Neuron (in vitro differentiated cells): ENCODE measurements around the gene PLEKHM3.

Experiments
- H2AFZ ChIP-seq: one replicate; pipeline ENCODE4 v1.6.1; 2013; ENCODE audit warnings: low read depth, mild to moderate bottlenecking, inconsistent platforms, low read length, moderate library complexity
- H3K27me3 ChIP-seq: one replicate; pipeline ENCODE4 v1.6.1; 2013; ENCODE audit warnings: low read length; ENCODE audit not compliant: insufficient read depth
- H3K36me3 ChIP-seq: one replicate; pipeline ENCODE4 v1.6.1; 2013; ENCODE audit warnings: low read length; ENCODE audit not compliant: insufficient read depth
- H3K4me1 ChIP-seq: one replicate; pipeline ENCODE4 v1.6.1; 2013; ENCODE audit warnings: low read length; ENCODE audit not compliant: insufficient read depth
- H3K4me3 ChIP-seq: 2 replicates; pipeline ENCODE4 v1.5.1; 2013; ENCODE audit warnings: mild to moderate bottlenecking, low read length, moderate library complexity
- H3K9me3 ChIP-seq: one replicate; pipeline ENCODE4 v1.6.1; 2013; ENCODE audit warnings: low read length

Gene PLEKHM3

GRCh38 chr2:207930747-207931146 lies 94.6 kb downstream of the PLEKHM3 start:
- Histone ChIP-seq H2AFZ (no peak overlapping the region), H3K9me3 (no peaks in the 10 kb centered on the region), H3K4me3 (no peak overlapping the region), H3K4me1 (no peaks in the 10 kb centered on the region), H3K36me3 (peaks cover 2% of the 10 kb centered on the region), H3K27me3 (no peaks in the 10 kb centered on the region)

- Histone ChIP-seq H3K4me1 (no peaks in the 10 kb centered on the region), H3K27me3 (no peaks in the 10 kb centered on the region), H3K36me3 (peaks cover 2% of the 10 kb centered on the region), H3K4me3 (no peak overlapping the region), H3K9me3 (no peaks in the 10 kb centered on the region), H2AFZ (no peak overlapping the region)
Observed at GRCh38 chr2:207929923-207930322, 95.4 kb downstream of the PLEKHM3 start.

GRCh38 chr2:207928079-207928478 lies 97.2 kb downstream of the PLEKHM3 start:
- H3K4me1 ChIP-seq, result no peaks in the 10 kb centered on the region
- H3K36me3 ChIP-seq, result peaks cover 2% of the 10 kb centered on the region
- H2AFZ ChIP-seq, result no peak overlapping the region
- no peak overlapping the region for H3K4me3 ChIP-seq
- no peaks in the 10 kb centered on the region for H3K27me3 ChIP-seq
- H3K9me3 ChIP-seq, result no peaks in the 10 kb centered on the region

- H3K4me3 ChIP-seq, result no peak overlapping the region
- H3K36me3 ChIP-seq, result peaks cover 2% of the 10 kb centered on the region
- no peaks in the 10 kb centered on the region for H3K27me3 ChIP-seq
- no peaks in the 10 kb centered on the region for H3K4me1 ChIP-seq
- no peak overlapping the region for H2AFZ ChIP-seq
- no peaks in the 10 kb centered on the region for H3K9me3 ChIP-seq
Observed at GRCh38 chr2:207926989-207927300, 98.4 kb downstream of the PLEKHM3 start.

- no peaks in the 10 kb centered on the region for H3K27me3 ChIP-seq
- peaks cover 3% of the 10 kb centered on the region for H3K4me1 ChIP-seq
- H3K4me3 ChIP-seq, result no peak overlapping the region
- no peaks in the 10 kb centered on the region for H3K36me3 ChIP-seq
- no peak overlapping the region for H2AFZ ChIP-seq
- H3K9me3 ChIP-seq, result no peaks in the 10 kb centered on the region
Observed at GRCh38 chr2:207926133-207926988, 99.0 kb downstream of the PLEKHM3 start.

- Histone ChIP-seq H3K9me3 (no peaks in the 10 kb centered on the region), H2AFZ (no peak overlapping the region), H3K4me3 (no peak overlapping the region), H3K4me1 (peaks cover 3% of the 10 kb centered on the region), H3K36me3 (no peaks in the 10 kb centered on the region), H3K27me3 (no peaks in the 10 kb centered on the region)
Observed at GRCh38 chr2:207925601-207926000, 99.7 kb downstream of the PLEKHM3 start.

- H3K36me3 ChIP-seq, result no peaks in the 10 kb centered on the region
- H2AFZ ChIP-seq, result no peak overlapping the region
- no peaks in the 10 kb centered on the region for H3K27me3 ChIP-seq
- peaks cover 3% of the 10 kb centered on the region for H3K4me1 ChIP-seq
- no peak overlapping the region for H3K4me3 ChIP-seq
- H3K9me3 ChIP-seq, result no peaks in the 10 kb centered on the region
Observed at GRCh38 chr2:207921606-207922005, 103.7 kb downstream of the PLEKHM3 start.

GRCh38 chr2:207920721-207921120 lies 104.6 kb downstream of the PLEKHM3 start:
- Histone ChIP-seq H3K27me3 (no peaks in the 10 kb centered on the region), H3K9me3 (no peaks in the 10 kb centered on the region), H3K36me3 (no peaks in the 10 kb centered on the region), H3K4me3 (no peak overlapping the region), H2AFZ (no peak overlapping the region), H3K4me1 (peaks cover 3% of the 10 kb centered on the region)

GRCh38 chr2:207920321-207920720 lies 105.0 kb downstream of the PLEKHM3 start:
- no peak overlapping the region for H2AFZ ChIP-seq
- no peaks in the 10 kb centered on the region for H3K9me3 ChIP-seq
- H3K4me3 ChIP-seq, result no peak overlapping the region
- H3K27me3 ChIP-seq, result no peaks in the 10 kb centered on the region
- H3K4me1 ChIP-seq, result peaks cover 3% of the 10 kb centered on the region
- H3K36me3 ChIP-seq, result no peaks in the 10 kb centered on the region

- no peak overlapping the region for H3K4me3 ChIP-seq
- H3K4me1 ChIP-seq, result peaks cover 3% of the 10 kb centered on the region
- no peaks in the 10 kb centered on the region for H3K9me3 ChIP-seq
- H3K36me3 ChIP-seq, result no peaks in the 10 kb centered on the region
- H2AFZ ChIP-seq, result no peak overlapping the region
- H3K27me3 ChIP-seq, result no peaks in the 10 kb centered on the region
Observed at GRCh38 chr2:207919164-207919919, 106.0 kb downstream of the PLEKHM3 start.

- no peaks in the 10 kb centered on the region for H3K27me3 ChIP-seq
- no peak overlapping the region for H2AFZ ChIP-seq
- no peaks in the 10 kb centered on the region for H3K36me3 ChIP-seq
- H3K4me1 ChIP-seq, result no peaks in the 10 kb centered on the region
- no peak overlapping the region for H3K4me3 ChIP-seq
- H3K9me3 ChIP-seq, result no peaks in the 10 kb centered on the region
Observed at GRCh38 chr2:207914716-207915115, 110.6 kb downstream of the PLEKHM3 start.

GRCh38 chr2:207913772-207914358 lies 111.5 kb downstream of the PLEKHM3 start:
- H3K4me1 ChIP-seq, result no peaks in the 10 kb centered on the region
- no peak overlapping the region for H2AFZ ChIP-seq
- no peaks in the 10 kb centered on the region for H3K36me3 ChIP-seq
- H3K9me3 ChIP-seq, result no peaks in the 10 kb centered on the region
- H3K27me3 ChIP-seq, result no peaks in the 10 kb centered on the region
- H3K4me3 ChIP-seq, result no peak overlapping the region

GRCh38 chr2:207911856-207912255 lies 113.5 kb downstream of the PLEKHM3 start:
- no peaks in the 10 kb centered on the region for H3K4me1 ChIP-seq
- H3K9me3 ChIP-seq, result no peaks in the 10 kb centered on the region
- H3K27me3 ChIP-seq, result no peaks in the 10 kb centered on the region
- H3K36me3 ChIP-seq, result no peaks in the 10 kb centered on the region
- H3K4me3 ChIP-seq, result no peak overlapping the region
- H2AFZ ChIP-seq, result no peak overlapping the region
